Heart left ventricle (tissue), 16 donors: ENCODE data around the gene C20orf96. TPM values are rescaled to one million over a fixed set of nuclear protein-coding genes. Genes with fewer than 3 reads are reported as not detected.

Experiments
- ATAC-seq, 4 donors: fragments of 200-7000 bp; cut with Tn5 transposase; one replicate each; pipeline ENCODE4 v1.9.1; 2020 to 2022; ENCODE audit warnings: moderate library complexity in 4 of 4, mild to moderate bottlenecking in 3 of 4, moderate number of reproducible peaks in 1 of 4
- DNase-seq, 5 donors: peaks; one replicate each; pipeline ENCODE4 v3.0.0-alpha.2; 2020
- H3K27ac ChIP-seq, 12 donors: fragments of 200-600 bp; sonication (generic) in 4 of 12; one replicate each; pipeline versions ENCODE4 v1.5.0 to v1.8.0; 2016 to 2022; ENCODE audit warnings: mild to moderate bottlenecking in 2 of 12
- H3K27me3 ChIP-seq, 9 donors: fragments of 200-600 bp; sonication (generic) in 2 of 9; one replicate each; pipeline versions ENCODE4 v1.5.1 to v1.8.0; 2016 to 2022; ENCODE audit warnings: mild to moderate bottlenecking in 3 of 9
- H3K36me3 ChIP-seq, 9 donors: fragments of 200-600 bp; sonication (generic) in 2 of 9; one replicate each; pipeline versions ENCODE4 v1.5.0 to v1.8.0; 2018 to 2022; ENCODE audit warnings: mild to moderate bottlenecking in 2 of 9
- H3K4me1 ChIP-seq, 12 donors: fragments of 200-600 bp; sonication (generic) in 4 of 12; one replicate each; pipeline versions ENCODE4 v1.5.0 to v1.8.0; 2016 to 2022; ENCODE audit warnings: mild to moderate bottlenecking in 3 of 12
- H3K4me3 ChIP-seq, 12 donors: fragments of 200-600 bp; sonication (generic) in 4 of 12; one replicate each; pipeline versions ENCODE4 v1.5.0 to v1.8.0; 2017 to 2022; ENCODE audit warnings: mild to moderate bottlenecking in 9 of 12, moderate library complexity in 4 of 12
- H3K9me3 ChIP-seq, 12 donors: fragments of 200-600 bp; sonication (generic) in 4 of 12; one replicate each; pipeline versions ENCODE4 v1.5.0 to v1.8.0; 2016 to 2022; ENCODE audit warnings: mild to moderate bottlenecking in 1 of 12
- POLR2A ChIP-seq, 2 donors: fragments of 450-650 bp; IDR thresholded peaks; one replicate each; pipeline ENCODE4 v1.6.1; 2017; ENCODE audit warnings: antibody characterized with exemption in 2 of 2, mild to moderate bottlenecking in 2 of 2, moderate library complexity in 2 of 2
- WGBS, 4 donors: extraction: QIAGEN DNeasy Blood & Tissue Kit in 2 of 4; methylation state at CpG; one replicate each; pipeline versions ENCODE4 v1.1.5 to v1.1.7; 2013 to 2018; 5-methylcytosine and 5-hydroxymethylcytosine counted together
- intact Hi-C, 10 donors: fragments of 100-400 bp; cut with DNase I; formaldehyde crosslinking; loops; one replicate each; pipeline versions ENCODE4 v1.11.1 to v1.14.2; 2022
- polyA plus RNA-seq, 2 donors: library from polyadenylated mRNA; stranded (reverse); fragments of 200-250 nt; gene quantifications; one replicate each; pipeline ENCODE4 v1.2.3, GENCODE V29; 2013
- total RNA-seq, 9 donors: library from RNA; depleted of rRNA in 2 of 9; stranded (reverse); fragments of >200 nt in 2 of 9; fragmentation: NEBNext Ultra II Directional in 3 of 9; extraction: Animal tissue kit (Norgen Biotek cat#: 25700) in 3 of 9; gene quantifications; one replicate each; pipeline versions ENCODE4 v1.1.0 to v1.2.4, GENCODE V29; 2016 to 2023
- TF ChIP-seq, protein P1 (sequence below), 12 donors: fragments of 200-600 bp; sonication (generic) in 4 of 12; IDR thresholded peaks; one replicate each; pipeline versions ENCODE4 v1.5.0 to v1.8.0; 2018 to 2022; ENCODE audit warnings: antibody characterized with exemption in 12 of 12, mild to moderate bottlenecking in 5 of 12
- donor health status: ischemic (EF 13 %, LVEDD 7.1; RV severe dilation, severe dysfunction).
- donor health status: healthy with polysubstance abuse.
- donor health status: DM: no; HTN: yes; CAD: no.
- donor health status: DM: no; HTN: no; CAD: no.
- donor health status: ischemic (EF 25% LVEDD 6.9; RV normal size, moderate dysfunction).
- donor health status: ischemic (EF 25% LVEDD 5.7; RV mildly dilated, moderate dysfunction).
- donor health status: healthy.
- donor health status: DM: yes; HTN: yes; CAD: no.
- donor health status: ischemic (EF 35%, LVEDD 5.7; RV mildly dilated, moderate dysfunction).
- donor health status: nonischemic (EF 11% LVEDD 7.7; RV severe dilation, severe dysfunction).
- donor health status: DM: yes; HTN: yes; CAD: no.
- donor health status: PGD.
- donor health status: ischemic (EF 29% LVEDD 5.4; RV normal size, mild dysfunction).
- donor health status: nonischemic (EF 23%, LVEDD 6.1; RV moderate dilation, normal function).

Gene C20orf96
- total and polyA plus RNA-seq, 11 donors, result 0.64 to 6.6 (median 3.6) TPM

- intact Hi-C loops, result loop anchor here in 1 of 10 donors (2.0 kb wide), 1 partner anchor 29 kb away; no protein-coding TSS in a partner anchor
- DNase-seq (no peak), ATAC-seq (no peak)
- peak overlapping the region in 1 of 12 donors; percentile 47 for H3K4me3 ChIP-seq
- no peaks in the 10 kb centered on the region for H3K9me3 ChIP-seq
- peak overlapping the region in 1 of 12 donors; percentile 80 for H3K27ac ChIP-seq
- 74 to 78% (median 75%) methylated on average over 3 of the region's 3 CpGs for WGBS, 4 donors
- H3K27me3 ChIP-seq, result peaks cover 0 to 13% (median 0%) of the 10 kb centered on the region in 9 donors
- peaks cover 0 to 8% (median 0%) of the 10 kb centered on the region in 12 donors for H3K4me1 ChIP-seq
- H3K36me3 ChIP-seq, result no peaks in the 10 kb centered on the region
- TF ChIP-seq, protein P1, sequence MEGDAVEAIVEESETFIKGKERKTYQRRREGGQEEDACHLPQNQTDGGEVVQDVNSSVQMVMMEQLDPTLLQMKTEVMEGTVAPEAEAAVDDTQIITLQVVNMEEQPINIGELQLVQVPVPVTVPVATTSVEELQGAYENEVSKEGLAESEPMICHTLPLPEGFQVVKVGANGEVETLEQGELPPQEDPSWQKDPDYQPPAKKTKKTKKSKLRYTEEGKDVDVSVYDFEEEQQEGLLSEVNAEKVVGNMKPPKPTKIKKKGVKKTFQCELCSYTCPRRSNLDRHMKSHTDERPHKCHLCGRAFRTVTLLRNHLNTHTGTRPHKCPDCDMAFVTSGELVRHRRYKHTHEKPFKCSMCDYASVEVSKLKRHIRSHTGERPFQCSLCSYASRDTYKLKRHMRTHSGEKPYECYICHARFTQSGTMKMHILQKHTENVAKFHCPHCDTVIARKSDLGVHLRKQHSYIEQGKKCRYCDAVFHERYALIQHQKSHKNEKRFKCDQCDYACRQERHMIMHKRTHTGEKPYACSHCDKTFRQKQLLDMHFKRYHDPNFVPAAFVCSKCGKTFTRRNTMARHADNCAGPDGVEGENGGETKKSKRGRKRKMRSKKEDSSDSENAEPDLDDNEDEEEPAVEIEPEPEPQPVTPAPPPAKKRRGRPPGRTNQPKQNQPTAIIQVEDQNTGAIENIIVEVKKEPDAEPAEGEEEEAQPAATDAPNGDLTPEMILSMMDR (IDR thresholded peaks at IDR 0.05), result no peak
- no peak for TF ChIP-seq POLR2A (IDR thresholded peaks at IDR 0.05)
Observed at GRCh38 chr20:237929-238328, 52.6 kb downstream of the C20orf96 start.

DNA sequence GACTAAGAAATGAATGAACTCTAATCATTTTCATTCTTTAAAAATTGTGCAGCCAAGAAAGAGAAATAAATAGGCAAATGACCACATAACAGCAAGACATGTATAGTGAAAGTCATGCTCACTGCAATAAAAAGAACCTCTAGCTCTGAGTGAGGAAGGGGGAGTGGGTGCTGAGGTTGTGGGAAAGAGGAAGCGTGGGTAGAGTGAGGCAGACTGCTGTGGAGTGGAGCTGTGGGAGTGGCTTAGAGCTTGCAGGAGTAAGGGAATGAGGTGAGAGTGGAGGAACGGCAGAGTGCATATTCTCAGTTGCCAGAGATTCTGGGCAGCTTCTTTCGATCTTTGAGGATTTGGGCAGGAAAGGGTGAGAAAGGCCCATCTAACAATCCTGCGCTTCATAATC lies 53.1 kb downstream of the C20orf96 start:
- peak in 2 of 5 donors; percentile 28 to 32 for DNase-seq
- Histone ChIP-seq H3K9me3 (no peaks in the 10 kb centered on the region), H3K4me3 (peak overlapping the region in 1 of 12 donors; percentile 47), H3K4me1 (peaks cover 0 to 8% (median 0%) of the 10 kb centered on the region in 12 donors), H3K27ac (peak overlapping the region in 1 of 12 donors; percentile 80), H3K27me3 (peaks cover 0 to 13% (median 0%) of the 10 kb centered on the region in 9 donors), H3K36me3 (no peaks in the 10 kb centered on the region)
- intact Hi-C loops, result loop anchor here in 1 of 10 donors (2.0 kb wide), 1 partner anchor 29 kb away; no protein-coding TSS in a partner anchor
- peak in 2 of 4 donors; percentile 53 to 62 for ATAC-seq
- no peak for TF ChIP-seq POLR2A (IDR thresholded peaks at IDR 0.05)
- TF ChIP-seq, protein P1 (IDR thresholded peaks at IDR 0.05), result no peak
- WGBS, 4 donors, result 58 to 64% (median 62%) methylated on average over 4 of the region's 4 CpGs

- 36 to 67% (median 46%) methylated on average over 1 of the region's 1 CpG for WGBS, 4 donors
- peaks cover 0 to 5% (median 0%) of the 10 kb centered on the region in 9 donors for H3K27me3 ChIP-seq
- TF ChIP-seq, protein P1 (IDR thresholded peaks at IDR 0.05), result peak in 8 of 12 donors; percentile 11 to 54 (median 28)
- no peak for TF ChIP-seq POLR2A (IDR thresholded peaks at IDR 0.05)
- ATAC-seq (peak in 3 of 4 donors; percentile 47 to 74 (median 73)), DNase-seq (peak in 1 of 5 donors; percentile 42)
- no peak overlapping the region for H3K4me3 ChIP-seq
- no peaks in the 10 kb centered on the region for H3K36me3 ChIP-seq
- no peaks in the 10 kb centered on the region for H3K9me3 ChIP-seq
- H3K4me1 ChIP-seq, result peaks cover 0 to 8% (median 0%) of the 10 kb centered on the region in 12 donors
- no peak overlapping the region for H3K27ac ChIP-seq
- intact Hi-C loops, result loop anchor here in 1 of 10 donors (2.0 kb wide), 1 partner anchor 31 kb away; no protein-coding TSS in a partner anchor
Observed at GRCh38 chr20:235891-236290, 54.7 kb downstream of the C20orf96 start.

DNA sequence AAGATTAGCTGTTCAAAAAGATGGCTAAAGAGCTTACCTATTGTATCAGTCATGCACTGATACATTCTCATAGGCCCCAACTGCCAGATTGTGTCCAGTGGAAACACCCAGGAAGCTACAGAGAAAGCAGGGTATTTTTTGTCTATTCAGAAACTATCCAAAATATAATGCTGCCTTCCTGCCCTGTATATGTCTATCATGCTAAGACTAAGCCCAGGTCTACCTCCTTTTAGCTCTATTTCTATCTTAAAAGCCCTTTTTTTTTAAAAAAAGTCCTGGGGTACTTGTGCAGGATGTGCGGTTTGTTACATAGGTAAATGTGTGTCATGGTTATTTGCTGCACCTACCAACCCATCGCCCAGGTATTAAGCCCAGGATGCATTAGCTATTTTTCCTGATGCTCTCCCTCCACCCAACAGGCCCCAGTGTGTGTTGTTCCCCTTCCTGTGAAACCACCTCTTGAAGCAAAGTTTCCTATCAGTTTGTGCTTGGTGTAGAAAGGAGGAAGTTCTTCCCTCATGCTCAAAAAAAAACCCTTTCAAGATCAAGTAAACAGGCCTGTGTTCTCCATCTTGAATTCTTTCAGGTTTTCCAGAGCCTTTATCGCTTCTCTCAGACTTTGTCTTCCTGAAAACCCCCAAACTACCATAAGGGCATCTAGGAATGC lies 63.0 kb downstream of the C20orf96 start:
- H3K36me3 ChIP-seq, result no peaks in the 10 kb centered on the region
- no peaks in the 10 kb centered on the region for H3K9me3 ChIP-seq
- WGBS, 4 donors, result 70 to 86% (median 76%) methylated on average over 3 of the region's 3 CpGs
- no peak overlapping the region for H3K4me3 ChIP-seq
- H3K27me3 ChIP-seq, result no peaks in the 10 kb centered on the region
- intact Hi-C loops, result no loop called here
- ATAC-seq (no peak), DNase-seq (no peak)
- no peaks in the 10 kb centered on the region for H3K4me1 ChIP-seq
- TF ChIP-seq, protein P1 (IDR thresholded peaks at IDR 0.05), result no peak
- no peak for TF ChIP-seq POLR2A (IDR thresholded peaks at IDR 0.05)
- H3K27ac ChIP-seq, result peak overlapping the region in 1 of 12 donors; percentile 51
